Measurements from ENCODE around the gene SETD5.

GRCh38 chr3:9507586-9508578 lies 110.5 kb downstream of the SETD5 start:
- TF ChIP-seq CTCF (conservative IDR thresholded peaks at IDR 0.05) (no peak), ZFX (IDR thresholded peaks at IDR 0.05) (no peak)
